PC-3 (cell line): ENCODE measurements around the gene MLEC. TPM values are rescaled to one million over a fixed set of nuclear protein-coding genes. Genes with fewer than 3 reads are reported as not detected.

Experiments used
- ATAC-seq: fragments of 200-7000 bp; cut with Tn5 transposase; 2 replicates; pipeline ENCODE4 v1.9.1; 2020; ENCODE audit warnings: mild to moderate bottlenecking, moderate library complexity
- Bru-seq: library from RNA; stranded (reverse); fragments of 400-500 nt; gene quantifications from one replicate; lab custom pipeline; 2021; lab: Mats Ljungman, UMichigan
- BruChase-seq, 2 experiments: library from RNA; stranded (reverse); fragments of 400-500 nt; gene quantifications; one replicate each; lab custom pipeline; 2021; lab: Mats Ljungman, UMichigan
- BruUV-seq: library from RNA; stranded (reverse); fragments of 400-500 nt; replicated peaks from 2 replicates; lab custom pipeline; 2021; lab: Mats Ljungman, UMichigan
- CTCF ChIA-PET: fragments of 300-600 bp; sonication (Branson Sonifier 250); formaldehyde crosslinking; loops from one replicate; lab custom pipeline; 2022; ENCODE audit warnings: antibody characterized with exemption; lab: Charles Lee
- POLR2A ChIA-PET: fragments of 300-600 bp; sonication (Branson Sonifier 250); formaldehyde crosslinking; loops from one replicate; lab custom pipeline; 2022; ENCODE audit warnings: antibody characterized with exemption; ENCODE audit not compliant: unreplicated experiment; lab: Charles Lee
- DNase-seq: peaks from one replicate; pipeline ENCODE4 v3.0.0-alpha.2; 2015
- H2AFZ ChIP-seq: fragments of 300-600 bp; sonication (generic); 2 replicates; pipeline ENCODE4 v1.6.0; 2016; ENCODE audit warnings: antibody characterized with exemption, low read length
- H3F3A ChIP-seq: fragments of 300-600 bp; sonication (generic); one replicate; pipeline ENCODE4 v1.6.0; 2017; ENCODE audit warnings: antibody characterized with exemption, low read length, control low read depth, mild to moderate bottlenecking; ENCODE audit not compliant: unreplicated experiment
- H3K27ac ChIP-seq: fragments of 300-600 bp; sonication (generic); 2 replicates; pipeline ENCODE4 v1.5.1; 2016; ENCODE audit warnings: mild to moderate bottlenecking, low read length
- H3K27me3 ChIP-seq: fragments of 300-600 bp; sonication (generic); 2 replicates; pipeline ENCODE4 v1.6.1; 2016; ENCODE audit warnings: low read length, mixed read lengths
- H3K36me3 ChIP-seq: fragments of 300-600 bp; sonication (generic); 2 replicates; pipeline ENCODE4 v1.6.1; 2016; ENCODE audit warnings: low read depth, mixed run types, low read length, mixed read lengths
- H3K4me1 ChIP-seq: fragments of 300-600 bp; sonication (generic); 2 replicates; pipeline ENCODE4 v1.5.1; 2016; ENCODE audit warnings: low read length; ENCODE audit not compliant: insufficient read depth
- H3K4me2 ChIP-seq: fragments of 300-600 bp; sonication (generic); 2 replicates; pipeline ENCODE4 v1.6.0; 2016; ENCODE audit warnings: low read length
- H3K4me3 ChIP-seq: fragments of 300-600 bp; sonication (generic); 2 replicates; pipeline ENCODE4 v1.5.1; 2016; ENCODE audit warnings: mild to moderate bottlenecking, low read length, mixed read lengths
- H3K79me2 ChIP-seq: fragments of 300-600 bp; sonication (generic); 2 replicates; pipeline ENCODE4 v1.6.1; 2017; ENCODE audit warnings: low read length, mixed read lengths
- H3K9ac ChIP-seq: fragments of 300-600 bp; sonication (generic); 2 replicates; pipeline ENCODE4 v1.6.0; 2016; ENCODE audit warnings: mild to moderate bottlenecking, low read length
- H3K9me2 ChIP-seq: fragments of 300-600 bp; sonication (generic); replicated peaks from 2 replicates; pipeline ENCODE4 v1.6.1; 2016; ENCODE audit warnings: mixed run types, low read length, mixed read lengths
- H3K9me3 ChIP-seq: fragments of 300-600 bp; sonication (generic); 2 replicates; pipeline ENCODE4 v1.6.1; 2016; ENCODE audit warnings: low read length, mixed read lengths
- H4K20me1 ChIP-seq: fragments of 300-600 bp; sonication (generic); 2 replicates; pipeline ENCODE4 v1.6.1; 2016; ENCODE audit warnings: low read length, mixed read lengths
- CTCF ChIP-seq: fragments of 300-600 bp; sonication (generic); conservative IDR thresholded peaks from 2 replicates; pipeline ENCODE4 v1.5.1; 2017; ENCODE audit warnings: antibody characterized with exemption, low read depth, mild to moderate bottlenecking, low read length
- EZH2 ChIP-seq: fragments of 300-600 bp; sonication (generic); IDR thresholded peaks from one replicate; pipeline ENCODE4 v1.6.1; 2017; ENCODE audit warnings: antibody characterized with exemption, mild to moderate bottlenecking, low read length; ENCODE audit not compliant: unreplicated experiment
- EZH2phosphoT487 ChIP-seq: fragments of 300-600 bp; sonication (generic); IDR thresholded peaks from 2 replicates; pipeline ENCODE4 v1.6.1; 2018; ENCODE audit warnings: mild to moderate bottlenecking, antibody characterized with exemption, low read length, borderline replicate concordance
- intact Hi-C: fragments of 100-400 bp; cut with micrococcal nuclease; formaldehyde crosslinking; loops from 2 replicates; pipeline ENCODE4 v1.9.0; 2023
- long read RNA-seq: library from polyadenylated mRNA; unstranded; transcript quantifications from one replicate; pipeline ENCODE4 v2.0.0, GENCODE V29; 2021; ENCODE audit not compliant: unreplicated experiment
- total RNA-seq: library from RNA; depleted of rRNA; stranded (reverse); fragments of >200 nt; gene quantifications from 2 replicates; pipeline ENCODE4 v1.2.3, GENCODE V29; 2014; rRNA removed

The MLEC gene
- total RNA-seq: 158 and 166 TPM in 2 replicates
- Bru-seq, nascent RNA: percentile 97 among the genes with signal in this experiment
- percentile 100 among the genes with signal in this experiment for BruChase-seq, experiment 1, labeled RNA remaining after a 6-hour chase
- percentile 99 among the genes with signal in this experiment for BruChase-seq, experiment 2, labeled RNA remaining after a 2-hour chase
- long read RNA-seq, full-length matches to known transcripts: 299 of 683 reads
- long read RNA-seq, partial matches to known transcripts: 3 of 683 reads
- long read RNA-seq, other reads (novel, unspliced or antisense): 381 of 683 reads

DNA sequence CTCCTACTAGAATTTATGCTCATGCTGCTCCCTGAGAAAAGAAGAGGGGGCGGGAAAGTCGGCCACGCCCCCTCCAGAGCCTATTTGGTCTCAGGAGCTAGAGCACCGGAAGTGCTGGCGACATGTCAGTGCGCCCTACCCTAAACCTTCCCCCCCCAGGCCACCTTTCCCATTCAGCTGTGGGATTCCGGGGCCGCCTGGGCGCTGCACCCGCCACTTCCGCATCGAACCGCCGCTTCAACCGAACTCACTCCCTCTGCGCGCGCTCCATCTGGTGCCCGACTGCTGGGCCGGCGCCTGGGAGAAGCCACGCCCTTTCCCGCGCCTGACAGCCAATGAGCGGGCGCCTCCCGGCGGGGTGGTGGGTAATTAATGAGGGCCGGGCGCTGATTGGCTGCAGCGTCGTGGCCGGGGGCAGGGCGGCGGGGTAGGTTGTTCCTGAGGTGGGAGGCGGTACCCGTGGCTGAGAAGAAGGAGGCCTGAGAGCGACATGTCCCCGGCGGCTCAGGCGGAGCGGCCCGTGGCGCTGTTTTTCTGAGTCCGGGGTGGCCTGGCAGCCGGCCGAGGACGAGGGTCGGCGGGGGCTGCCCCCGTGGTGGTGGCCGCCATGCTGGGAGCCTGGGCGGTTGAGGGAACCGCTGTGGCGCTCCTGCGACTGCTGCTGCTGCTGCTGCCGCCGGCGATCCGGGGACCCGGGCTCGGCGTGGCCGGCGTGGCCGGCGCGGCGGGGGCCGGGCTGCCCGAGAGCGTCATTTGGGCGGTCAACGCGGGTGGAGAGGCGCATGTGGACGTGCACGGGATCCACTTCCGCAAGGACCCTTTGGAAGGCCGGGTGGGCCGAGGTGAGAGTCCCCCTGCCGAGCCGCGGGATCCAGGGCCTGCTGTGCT lies at the start of gene MLEC:
Gene MLEC (plus strand): TSS at position 460 of the 888 bp plus-strand sequence. CDS start 148 bp downstream, at position 608.
- DNase-seq: peak; percentile 98
- Histone ChIP-seq H3K4me2 (peak within 1 kb of the TSS; percentile 98), H3K4me1 (peaks cover 34% of the 10 kb centered on the region), H2AFZ (peak within 1 kb of the TSS; percentile 85), H3K4me3 (peak within 1 kb of the TSS; percentile 96), H3K9me2 (no peaks in the 10 kb centered on the region), H3K27ac (peak within 1 kb of the TSS; percentile 93), H3K9ac (peak within 1 kb of the TSS; percentile 95), H3K79me2 (peaks cover 50% of the 10 kb centered on the region), H3K9me3 (no peaks in the 10 kb centered on the region), H4K20me1 (peaks cover 39% of the 10 kb centered on the region), H3F3A (no peaks in the 10 kb centered on the region), H3K27me3 (no peaks in the 10 kb centered on the region), H3K36me3 (no peaks in the 10 kb centered on the region)
- ChIA-PET POLR2A (no interaction called here), CTCF (interaction anchor here (1.1 kb wide), 1 partner anchor 38 kb away, joined by 6 read pairs; no protein-coding TSS in a partner anchor)
- intact Hi-C loops: loop anchor here (1.0 to 5.0 kb wide), 4 partner anchors 38 to 395 kb away; partner anchors contain the start of genes POP5, RNU4-1 and RNU4-2
- no TSS peak for BruUV-seq
- no peak for TF ChIP-seq EZH2
- peak; percentile 18; the same call in 1 of the 2 replicates for TF ChIP-seq CTCF
- ATAC-seq: peak; percentile 76

- ATAC-seq (peak; percentile 39), DNase-seq (no peak)
- Histone ChIP-seq H3K4me1 (no peaks in the 10 kb centered on the region), H3K79me2 (no peaks in the 10 kb centered on the region), H3K27me3 (peaks cover 31% of the 10 kb centered on the region), H3K9me3 (no peaks in the 10 kb centered on the region), H3K36me3 (no peaks in the 10 kb centered on the region), H3K27ac (no peak within 1 kb of the TSS), H3K9me2 (no peaks in the 10 kb centered on the region), H2AFZ (peak within 1 kb of the TSS; percentile 36; the same call in 1 of the 2 replicates), H4K20me1 (no peaks in the 10 kb centered on the region), H3K4me3 (peak within 1 kb of the TSS; percentile 61; the same call in 1 of the 2 replicates), H3K4me2 (peak within 1 kb of the TSS; percentile 82), H3K9ac (no peak within 1 kb of the TSS), H3F3A (no peaks in the 10 kb centered on the region)
- BruUV-seq: no TSS peak
- intact Hi-C loops: no loop called here
- ChIA-PET POLR2A (no interaction called here), CTCF (no interaction called here)
- TF ChIP-seq EZH2phosphoT487 (no peak), CTCF (peak; percentile 34; the same call in 1 of the 2 replicates), EZH2 (peak; percentile 50)
These were observed 46.9 kb upstream of the MLEC start, which contains the start of gene CABP1 for GRCh38 chr12:120639771-120640721. TSS of gene CABP1 (plus strand) at chr12:120640626. CDS start at chr12:120640686, 60 bp downstream.
